GM18907 (cell line): ENCODE measurements around the gene RNF41.
"Not testable (repeated sequence)": the region's sequence is repeated elsewhere in the genome, so short reads cannot be mapped to it uniquely, and the experiment has no call there.

Experiments used
- ATAC-seq: cut with Tn5 transposase; IDR thresholded peaks from one replicate; pipeline ENCODE4 v1.9.1; 2021; ENCODE audit warnings: mild to moderate bottlenecking, moderate library complexity; ENCODE audit not compliant: unreplicated experiment

Gene RNF41

DNA sequence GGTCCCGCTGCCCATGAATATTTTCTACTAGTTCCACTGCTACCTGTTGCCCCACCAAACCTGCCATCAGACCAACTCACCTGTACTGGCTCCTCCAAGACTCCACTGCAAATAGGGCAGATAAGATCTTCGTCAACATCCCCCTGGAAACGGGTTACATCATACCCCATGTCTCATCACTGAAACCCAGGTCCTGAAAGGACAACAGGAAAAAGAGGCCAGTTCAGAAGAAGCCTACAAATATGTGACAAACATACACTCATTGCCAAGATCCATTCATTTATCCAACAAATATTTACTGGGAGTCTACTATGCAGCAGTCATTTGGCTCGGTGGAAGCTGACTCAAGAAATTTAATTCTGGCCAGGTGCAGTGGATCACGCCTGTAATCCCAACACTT, 7.8 kb downstream of the RNF41 start:
- ATAC-seq, result no peak

DNA sequence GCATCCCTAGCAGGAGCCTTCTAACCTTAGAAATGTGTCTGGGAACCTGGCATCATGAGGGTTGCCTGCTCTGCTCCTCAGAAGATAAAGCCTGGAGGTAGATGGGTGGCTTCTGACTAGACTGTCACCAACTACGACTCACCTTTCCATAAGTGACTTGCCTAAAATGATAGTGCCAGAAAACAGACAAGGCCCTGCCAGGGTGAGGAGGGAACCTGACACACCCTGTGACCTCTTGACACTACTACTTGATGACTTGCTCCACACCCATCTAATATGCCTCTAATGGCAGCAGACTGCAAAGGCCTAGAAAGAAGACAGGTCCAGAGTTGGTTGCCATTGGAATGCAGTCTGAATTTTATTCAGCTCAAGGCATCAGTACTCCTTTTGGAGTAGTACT, 9.4 kb downstream of the RNF41 start:
- no peak for ATAC-seq

DNA sequence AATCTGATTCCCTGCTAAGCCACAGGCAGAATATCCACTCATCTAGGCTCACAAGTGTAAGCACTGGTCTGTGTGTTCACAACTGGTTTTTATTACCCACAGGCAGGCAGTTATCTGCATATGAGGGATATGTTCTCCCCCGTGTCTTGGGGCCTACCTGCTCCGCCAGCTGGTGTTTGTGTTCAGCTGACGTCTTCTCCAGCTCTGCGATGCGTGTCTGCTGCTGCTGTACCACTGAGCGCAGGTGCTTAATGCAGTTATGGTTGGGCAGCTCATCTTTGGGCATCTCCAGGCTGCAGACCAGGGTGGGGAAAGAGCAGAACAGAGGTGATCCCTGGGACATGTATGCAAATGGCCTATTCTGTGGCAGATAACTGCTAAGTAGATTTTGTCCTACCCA, 13.7 kb downstream of the RNF41 start:
- ATAC-seq, result no peak

DNA sequence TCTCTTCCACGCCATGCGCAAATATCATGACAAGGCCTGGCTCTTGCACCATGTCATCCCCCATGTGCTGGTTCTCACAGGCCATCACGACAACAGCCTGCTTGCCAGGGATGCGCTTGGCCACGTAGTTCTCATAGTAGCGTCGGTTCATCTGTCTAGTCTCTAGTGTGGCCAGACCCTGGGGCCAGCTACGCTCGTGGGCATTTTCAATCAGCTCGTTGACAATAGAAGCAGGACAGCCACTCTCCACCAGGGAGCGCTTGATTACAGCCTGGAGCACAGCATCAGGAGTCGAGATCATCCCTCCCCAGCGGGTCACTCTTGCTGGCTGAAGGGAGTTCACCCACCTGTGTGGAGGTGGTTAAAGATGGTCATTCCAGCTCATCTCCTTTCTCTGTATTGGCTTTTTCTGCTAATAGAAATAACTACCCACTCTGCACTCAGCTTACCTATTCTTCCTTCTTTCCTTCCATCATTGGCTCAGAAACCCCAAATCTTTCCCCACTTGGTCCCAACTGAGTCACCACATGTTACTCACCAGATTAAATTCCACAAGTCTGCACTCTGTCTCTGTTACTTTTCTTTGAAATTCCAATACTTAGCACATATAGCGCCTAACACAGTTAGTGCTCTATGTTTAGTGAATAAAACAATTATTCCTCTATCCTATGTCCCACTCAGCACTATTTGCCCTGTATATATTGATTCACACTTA, 15.1 kb downstream of the RNF41 start:
- no peak for ATAC-seq

DNA sequence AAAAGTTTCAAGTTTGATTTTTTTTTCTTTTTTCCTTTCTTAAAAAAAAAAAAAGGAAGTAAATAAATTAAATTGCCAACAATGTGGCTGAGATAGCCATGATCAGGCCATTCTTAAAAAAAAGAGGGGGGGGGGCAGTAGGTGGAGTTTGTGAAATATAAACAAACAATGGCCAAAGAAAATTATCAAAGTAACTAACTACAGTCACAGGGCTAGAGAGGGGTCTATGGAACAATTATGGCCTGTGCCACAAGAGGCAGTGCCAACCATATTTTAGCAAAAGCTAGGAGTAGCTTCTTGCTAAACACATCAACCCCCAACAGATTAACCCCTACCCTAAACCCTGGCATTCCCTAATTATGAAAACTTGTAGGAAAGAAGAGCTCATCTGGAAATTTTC, 16.3 kb downstream of the RNF41 start:
- ATAC-seq, result no peak

DNA sequence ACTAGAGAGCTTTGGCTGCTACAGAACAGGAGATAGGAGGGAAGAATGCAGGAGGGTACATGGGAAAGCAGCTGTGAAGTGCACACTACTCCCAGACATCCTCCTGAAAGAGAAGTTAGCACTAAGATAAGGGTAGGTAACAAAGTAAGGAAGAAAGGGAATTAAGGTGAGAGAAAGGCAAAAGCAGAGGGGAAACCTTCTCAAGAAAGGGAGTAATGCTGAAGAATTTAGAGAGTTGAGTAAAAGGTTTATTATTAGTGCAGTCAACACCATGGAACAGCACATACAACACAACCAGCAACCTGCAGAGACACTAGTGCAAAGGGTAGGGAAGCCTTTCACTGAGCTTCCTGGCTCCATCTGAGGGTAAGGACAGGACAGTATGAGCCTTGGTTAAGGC, 17.4 kb downstream of the RNF41 start:
- no peak for ATAC-seq

DNA sequence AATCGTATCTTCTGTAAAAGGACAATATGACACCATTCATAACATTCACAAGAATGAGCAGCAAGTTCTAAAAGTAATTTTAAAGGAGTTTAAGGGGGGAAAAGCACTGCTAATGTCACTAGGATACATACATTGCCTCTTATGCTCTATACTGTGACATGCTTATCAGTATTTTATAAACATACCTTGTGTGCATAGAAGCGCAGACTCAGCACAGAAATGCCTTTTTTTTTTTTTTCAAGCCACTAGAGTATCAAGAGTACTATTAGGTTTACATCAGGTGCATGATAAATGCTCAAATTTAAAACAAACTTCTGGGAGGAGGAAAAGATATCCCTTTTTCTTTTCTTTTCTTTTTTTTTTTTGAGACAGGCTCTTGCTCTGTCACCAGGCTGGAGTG, 18.9 kb downstream of the RNF41 start:
- ATAC-seq, result no peak

DNA sequence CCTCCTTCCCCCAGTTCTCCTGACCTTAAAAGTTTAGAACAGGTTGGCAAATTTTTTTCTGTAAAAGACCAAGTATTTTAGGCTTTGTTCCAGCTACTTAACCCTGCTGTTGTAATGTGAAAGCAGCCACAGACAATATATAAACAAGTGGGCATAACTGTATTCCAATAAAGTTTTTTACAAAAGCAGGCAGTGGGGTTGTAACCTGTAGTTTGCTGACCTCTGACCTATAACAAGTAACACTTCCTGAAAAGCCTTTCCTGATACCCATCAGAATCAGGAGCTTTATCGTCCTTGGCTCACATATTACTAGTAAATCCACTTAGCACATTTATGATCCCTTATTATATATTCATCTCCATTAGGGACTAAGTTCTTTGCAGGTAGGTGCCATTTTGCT, 19.4 kb downstream of the RNF41 start:
- no peak for ATAC-seq

DNA sequence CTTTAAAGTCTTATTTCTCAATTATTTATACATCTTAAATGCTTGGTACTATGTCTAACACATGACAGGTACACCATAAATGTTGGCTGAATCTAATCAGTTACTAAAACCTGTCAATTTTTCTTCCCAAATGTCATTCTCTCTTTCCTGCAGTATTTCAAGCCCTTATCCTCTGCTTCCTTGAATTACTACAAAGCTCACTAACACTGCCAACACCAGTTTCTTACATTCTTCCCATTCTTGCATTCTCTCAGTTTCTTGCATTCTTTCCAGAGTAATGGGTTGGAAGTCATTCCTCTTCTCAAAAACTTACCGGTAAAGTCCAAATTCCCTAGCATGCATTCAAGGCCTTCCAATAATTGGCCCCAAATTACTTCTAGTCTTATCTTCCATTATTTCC, 22.9 kb downstream of the RNF41 start:
- ATAC-seq, result no peak

DNA sequence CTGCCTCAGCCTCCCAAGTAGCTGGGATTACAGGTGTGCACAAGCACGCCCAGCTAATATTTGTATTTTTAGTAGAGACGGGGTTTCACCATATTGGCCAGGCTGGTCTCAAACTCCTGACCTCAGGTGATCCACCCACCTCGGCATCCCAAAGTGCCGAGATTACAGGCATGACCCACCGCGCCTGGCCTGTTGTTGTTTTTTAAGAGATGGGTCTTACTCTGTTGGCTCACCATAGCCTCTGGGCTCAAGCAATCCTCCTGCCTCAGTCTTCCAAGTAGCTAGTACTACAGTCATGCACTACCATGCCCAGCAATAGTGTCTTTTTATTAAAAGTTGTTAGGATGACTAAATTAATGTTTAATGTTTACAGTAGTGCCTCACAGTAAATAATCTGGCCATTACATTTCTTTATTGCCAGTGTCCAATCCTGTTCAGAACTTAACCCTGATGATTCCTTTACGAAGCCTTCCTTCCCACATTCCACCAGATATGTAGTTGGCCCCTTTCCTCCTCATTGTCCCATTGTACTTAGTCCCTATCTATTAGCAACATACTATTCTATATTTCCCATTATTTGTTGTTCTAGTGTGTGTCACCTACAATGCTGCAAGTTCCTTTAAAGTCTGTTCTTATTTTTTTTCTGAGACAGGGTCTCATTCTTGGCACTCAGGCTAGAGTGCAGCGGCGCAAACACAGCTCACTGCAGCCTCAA, 23.6 kb downstream of the RNF41 start:
- ATAC-seq, result no peak

DNA sequence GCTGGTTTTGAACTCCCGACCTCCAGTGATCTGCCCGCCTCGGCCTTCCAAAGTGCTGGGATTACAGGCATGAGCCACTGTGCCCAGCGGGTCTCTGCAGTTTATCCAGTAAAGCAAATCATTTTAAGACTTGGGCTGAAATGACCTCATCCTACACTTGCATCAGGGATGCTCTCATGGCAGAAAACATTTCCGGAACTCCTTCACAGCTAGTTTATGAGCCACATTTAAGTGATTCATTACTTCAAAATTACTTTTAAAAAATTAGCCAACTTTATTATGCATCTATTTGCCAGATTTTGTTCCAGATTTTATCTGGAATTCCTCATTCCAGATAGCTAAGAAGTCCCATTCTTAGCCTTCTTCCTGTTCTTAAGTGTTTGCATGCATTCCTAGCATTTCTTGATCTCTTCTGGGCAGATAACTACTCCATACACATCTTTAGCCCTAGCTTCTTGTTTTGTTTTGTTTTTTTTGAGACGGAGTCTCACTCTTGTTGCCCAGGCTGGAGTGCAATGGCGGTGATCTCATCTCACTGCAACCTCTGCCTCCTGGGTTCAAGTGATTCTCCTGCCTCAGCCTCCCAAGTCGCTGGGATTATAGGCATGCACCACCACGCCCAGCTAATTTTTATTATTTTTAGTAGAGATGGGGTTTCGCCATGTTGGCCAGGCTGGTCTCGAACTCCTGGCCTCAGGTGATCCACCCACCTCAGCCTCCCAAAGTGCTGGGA, 24.7 kb downstream of the RNF41 start:
- ATAC-seq, result not testable (repeated sequence)

DNA sequence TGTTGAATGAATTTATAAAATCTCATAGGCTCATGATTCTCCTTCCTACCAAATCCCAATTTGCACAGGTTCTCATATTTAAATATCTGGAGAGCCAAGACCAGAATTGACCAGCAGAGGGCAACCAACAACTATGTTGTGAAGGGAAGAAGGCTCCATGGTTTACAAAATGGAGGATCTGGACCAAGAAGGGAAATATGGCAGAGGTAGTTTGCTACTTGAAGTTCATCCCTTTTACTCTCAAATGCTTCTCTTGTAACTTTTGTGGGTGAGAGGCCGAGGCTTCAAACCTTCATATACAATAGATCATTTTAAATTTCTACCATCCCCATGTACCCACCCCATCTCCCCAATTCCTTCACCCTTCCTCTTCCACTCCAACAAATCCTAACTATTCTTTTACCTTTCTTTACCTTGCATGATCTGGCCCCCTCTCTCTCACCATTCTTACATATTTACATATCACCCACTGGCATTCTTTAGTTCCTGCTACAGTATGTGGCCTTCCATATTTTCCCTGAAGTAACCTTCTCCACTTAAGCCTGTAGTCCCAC, 28.6 kb downstream of the RNF41 start:
- ATAC-seq, result no peak

DNA sequence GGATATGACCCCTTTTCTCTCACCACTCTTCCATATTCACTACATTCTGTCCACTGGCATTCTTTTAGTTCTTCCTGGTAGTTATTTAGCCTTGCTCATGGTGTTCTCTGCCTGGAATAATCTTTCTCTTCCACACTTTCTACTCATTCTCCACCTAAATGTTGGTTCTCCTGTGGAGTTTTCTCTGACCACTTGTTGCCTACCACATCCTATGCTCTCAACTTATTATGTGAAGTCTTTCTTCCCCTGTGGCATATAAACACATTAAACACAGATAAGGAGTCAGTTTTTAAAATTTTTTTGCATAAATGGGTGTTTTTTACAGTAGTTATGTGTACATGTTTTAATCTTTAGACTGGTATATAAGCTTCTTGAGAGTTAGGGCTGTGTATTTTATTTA, 29.1 kb downstream of the RNF41 start:
- no peak for ATAC-seq

DNA sequence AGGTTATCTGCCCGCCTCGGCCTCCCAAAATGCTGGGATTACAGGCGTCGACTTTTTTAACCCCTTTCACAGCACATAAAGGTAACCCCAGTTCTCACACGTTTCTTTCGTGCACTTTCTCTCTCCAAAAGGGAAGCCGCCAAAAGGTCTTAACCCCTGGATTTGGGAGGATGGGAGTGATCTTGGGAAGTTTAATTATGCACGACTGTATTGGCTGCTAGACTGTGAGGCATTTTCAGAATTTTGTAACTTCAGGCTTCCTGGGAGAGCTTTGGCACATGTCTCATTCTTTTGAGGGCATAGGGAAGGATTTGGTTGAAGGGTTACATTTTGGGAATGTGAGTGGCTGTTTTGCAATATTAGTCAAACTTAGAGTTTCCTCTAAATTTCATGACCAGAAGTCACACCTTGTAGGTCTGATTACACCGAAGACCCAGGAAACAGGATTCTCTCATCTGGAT, 31.0 kb downstream of the RNF41 start:
- no peak for ATAC-seq

DNA sequence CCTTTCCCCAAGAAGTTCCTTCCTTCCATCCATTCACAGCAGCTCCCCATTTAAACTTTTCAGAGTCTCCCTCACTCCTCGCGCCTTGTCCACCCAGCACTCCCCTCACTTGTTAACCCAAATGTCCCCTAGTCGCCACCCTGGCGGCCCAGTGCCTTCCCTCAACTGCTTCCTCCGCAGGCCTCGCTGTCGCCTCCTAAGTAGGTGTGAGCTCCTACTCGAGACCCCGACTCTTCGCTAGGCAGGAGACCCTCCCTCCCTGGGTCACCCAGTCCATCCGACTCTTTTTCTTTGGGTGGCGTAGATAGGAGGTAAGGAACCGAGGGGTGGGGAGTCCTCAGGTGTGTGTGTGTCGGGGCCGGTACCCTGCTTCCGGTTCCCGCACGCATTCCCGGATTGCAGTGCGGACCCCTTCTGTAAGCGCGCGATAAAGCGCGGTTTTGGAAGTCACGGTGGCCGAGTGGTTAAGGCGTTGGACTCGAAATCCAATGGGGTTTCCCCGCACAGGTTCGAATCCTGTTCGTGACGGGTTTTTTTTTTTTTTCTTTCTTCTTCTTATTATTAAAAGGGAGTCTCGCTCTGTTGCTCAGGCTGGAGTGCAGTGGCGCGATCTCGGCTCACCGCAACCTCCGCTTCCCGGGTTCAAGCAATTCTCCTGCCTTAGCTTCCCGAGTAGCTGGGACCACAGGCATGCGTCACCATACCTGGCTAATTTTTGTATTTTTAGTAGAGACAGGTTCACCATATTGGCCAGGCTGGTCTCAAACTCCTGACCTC, 31.6 kb downstream of the RNF41 start:
- ATAC-seq, result peak; percentile 46

DNA sequence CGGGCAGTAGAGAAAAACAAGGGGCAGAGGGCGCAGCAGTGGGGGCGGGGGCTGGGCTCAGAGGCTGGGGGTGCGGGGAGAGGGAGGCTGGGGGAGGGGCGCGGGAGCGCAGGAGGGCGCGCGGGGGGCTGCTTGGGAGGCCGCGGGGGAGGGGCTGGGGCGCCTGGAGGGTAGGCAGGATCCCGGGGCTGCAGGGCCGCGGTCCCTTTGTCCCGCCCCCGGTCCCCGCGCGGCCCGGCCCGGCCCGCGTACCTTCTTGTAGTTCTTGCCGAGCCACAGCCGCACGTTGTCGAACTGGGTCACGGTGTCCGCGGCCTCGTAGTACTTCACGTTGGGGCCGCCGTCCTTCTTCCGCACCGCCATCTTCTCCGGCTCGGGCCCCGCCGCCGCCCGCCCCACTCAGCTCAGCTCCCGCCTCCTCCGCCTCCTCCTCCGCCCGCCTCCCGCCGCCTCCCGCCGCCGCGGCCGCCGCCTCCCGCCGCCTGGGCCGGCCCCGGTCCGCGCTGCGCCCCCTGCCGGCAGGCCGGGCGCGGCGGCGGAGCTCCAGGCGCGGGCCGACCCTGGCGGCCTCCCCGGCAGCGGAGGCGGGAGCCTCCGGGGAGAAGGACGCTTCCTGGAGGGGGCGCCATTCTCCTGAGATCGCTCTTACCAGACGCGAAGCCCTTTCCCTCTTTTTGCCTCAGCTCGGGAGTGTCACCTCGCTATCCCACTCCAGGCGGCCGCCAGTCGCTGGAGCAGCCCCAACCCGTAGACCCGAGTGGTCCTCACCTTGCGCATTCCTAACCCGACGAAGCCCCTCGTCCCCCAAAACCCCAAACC, 32.4 kb downstream of the RNF41 start, which contains the start of gene SMARCC2:
Gene SMARCC2, minus strand, starts transcription at position 385 of the 819 bp plus-strand sequence. Its CDS starts 22 bp downstream, at position 363.
- ATAC-seq, result peak; percentile 59

DNA sequence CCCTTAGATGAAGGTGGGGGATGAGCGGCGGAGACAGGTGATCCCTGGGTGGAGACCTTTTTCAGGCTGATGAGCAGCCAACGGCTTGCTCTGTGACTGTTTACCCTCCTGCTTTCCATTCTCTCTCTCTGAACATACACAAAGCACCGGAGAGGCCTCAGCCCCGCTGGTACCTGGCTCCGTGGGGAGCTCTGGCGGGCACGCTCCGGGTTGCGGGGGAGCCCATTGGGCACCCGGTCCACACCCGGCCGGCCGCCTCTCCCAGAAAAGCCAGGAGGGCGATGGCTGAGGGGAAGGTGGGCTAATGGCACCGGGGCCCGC, 33.0 kb downstream of the RNF41 start:
- peak; percentile 16 for ATAC-seq

DNA sequence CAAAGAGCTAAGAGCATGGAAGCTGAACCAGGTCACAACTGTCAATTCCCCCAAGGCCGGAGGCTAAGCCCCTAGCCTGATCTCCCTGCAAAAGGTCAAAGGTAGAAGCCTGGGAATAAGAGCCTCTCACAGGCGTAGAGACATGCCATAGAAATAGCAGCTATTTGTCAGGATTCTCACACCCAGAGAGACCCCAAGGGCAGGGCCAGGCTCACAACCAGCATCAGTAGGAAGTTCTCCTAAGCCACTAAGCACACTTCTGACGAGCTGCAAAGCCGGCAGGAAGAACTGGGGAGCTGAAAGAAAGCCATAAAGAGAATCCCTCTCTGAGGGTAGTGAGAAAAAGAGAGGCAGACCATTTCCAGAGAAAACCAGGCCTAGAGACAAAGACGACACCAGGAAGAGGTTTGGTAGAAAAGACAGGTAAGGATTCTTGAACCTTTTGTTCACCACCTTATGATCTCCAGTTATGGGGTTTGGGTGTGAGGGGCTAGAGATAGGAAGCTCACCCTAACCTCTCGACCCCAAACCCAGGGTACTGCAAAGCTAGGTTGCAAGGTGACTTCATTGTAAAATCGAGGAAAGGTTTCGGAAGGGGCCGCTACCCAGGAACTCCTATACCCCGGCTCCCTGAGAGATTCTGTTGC, 33.5 kb downstream of the RNF41 start:
- ATAC-seq, result no peak

DNA sequence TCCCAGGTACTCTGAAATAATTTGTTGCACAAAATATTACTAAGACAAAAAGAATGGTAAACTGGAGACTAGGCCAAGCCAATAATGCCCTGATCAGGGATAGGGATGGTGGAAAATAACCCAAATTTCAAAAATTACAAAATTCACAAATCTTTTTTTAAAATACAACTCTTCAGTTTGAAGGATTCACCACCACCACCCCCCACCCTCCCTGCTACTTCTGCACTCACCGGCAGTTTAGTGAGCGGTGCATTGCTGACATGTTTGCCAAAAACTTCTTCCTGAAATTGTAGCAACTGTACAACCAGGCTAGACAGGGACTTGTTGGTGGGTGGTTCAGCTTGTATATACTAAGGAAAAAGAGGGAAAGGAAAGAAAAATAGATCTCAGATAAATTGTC, 34.8 kb downstream of the RNF41 start:
- no peak for ATAC-seq

DNA sequence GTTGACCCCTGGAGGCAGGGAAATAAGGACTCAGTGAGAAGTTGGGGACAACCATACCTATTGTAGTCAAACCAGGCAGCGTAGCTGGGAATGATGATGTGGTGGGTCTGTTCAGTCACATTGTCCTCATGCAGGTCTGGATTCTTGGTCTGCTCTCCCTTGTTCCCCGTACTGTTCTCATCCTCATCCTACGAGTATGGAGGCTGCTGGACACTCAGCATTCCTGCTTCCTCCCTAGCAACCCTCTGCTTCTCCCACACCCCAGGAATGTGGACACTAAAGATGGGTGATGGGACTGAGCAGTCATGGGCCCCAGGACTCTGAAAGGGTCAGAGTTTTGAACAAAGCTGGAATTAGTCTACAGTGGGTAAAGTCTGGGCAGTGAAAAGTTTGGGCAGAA, 43.4 kb downstream of the RNF41 start:
- ATAC-seq, result no peak
